CD4-positive, alpha-beta T cell treated with Interleukin-2 at 100 ng/mL for 4 hours (primary cell): Measurements from ENCODE around the gene HEATR1.
"Not testable (repeated sequence)": the region's sequence is repeated elsewhere in the genome, so short reads cannot be mapped to it uniquely, and the experiment has no call there.

Experiments used
- DNase-seq: peaks from one replicate; pipeline ENCODE4 v3.0.0-alpha.2; 2020; ENCODE audit warnings: low spot score

HEATR1 gene

GRCh38 chr1:236509647-236510401 lies 94.5 kb downstream of the HEATR1 start:
- DNase-seq = no peak

- no peak for DNase-seq
These were observed 95.1 kb downstream of the HEATR1 start for GRCh38 chr1:236509203-236509602.

GRCh38 chr1:236508593-236509027 lies 95.7 kb downstream of the HEATR1 start:
- peak; percentile 10 for DNase-seq

- no peak for DNase-seq
These were observed 97.2 kb downstream of the HEATR1 start for GRCh38 chr1:236507022-236507700.

GRCh38 chr1:236504338-236504737 lies 100.0 kb downstream of the HEATR1 start:
- DNase-seq = not testable (repeated sequence)

GRCh38 chr1:236502972-236503639 lies 101.2 kb downstream of the HEATR1 start:
- DNase-seq = no peak

GRCh38 chr1:236502579-236502971 lies 101.7 kb downstream of the HEATR1 start:
- DNase-seq = no peak

DNA sequence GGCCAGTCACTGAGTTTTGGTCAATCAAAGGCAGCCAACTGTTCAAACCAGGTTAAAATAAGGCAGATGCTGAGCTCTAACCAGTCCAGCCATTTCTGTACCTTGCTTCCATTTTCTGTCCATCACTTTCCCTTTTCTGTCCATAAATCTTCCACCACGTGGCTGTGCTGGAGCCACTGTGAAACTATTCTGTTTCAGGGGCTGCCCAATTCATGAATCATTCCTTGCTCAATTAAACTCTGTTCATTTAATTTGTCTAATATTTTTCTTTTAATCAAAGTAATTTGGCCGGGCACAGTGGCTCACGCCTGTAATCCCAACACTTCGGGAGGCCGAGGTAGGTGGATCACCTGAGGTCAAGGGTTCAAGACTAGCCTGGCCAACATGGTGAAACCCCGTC lies 103.2 kb downstream of the HEATR1 start:
- DNase-seq = no peak
